GM19452 (cell line): Measurements from ENCODE around the gene LPP.

Source experiments
- ATAC-seq: cut with Tn5 transposase; IDR thresholded peaks from one replicate; pipeline ENCODE4 v1.9.1; 2021; ENCODE audit not compliant: unreplicated experiment

LPP gene

GRCh38 chr3:188923671-188924070 lies 769.7 kb downstream of the LPP start:
- no peak for ATAC-seq

- no peak for ATAC-seq
These were observed 771.4 kb downstream of the LPP start for GRCh38 chr3:188925376-188925775.

- ATAC-seq = no peak
These were observed 772.2 kb downstream of the LPP start for GRCh38 chr3:188926111-188926510.

GRCh38 chr3:188926741-188927511 lies 773.0 kb downstream of the LPP start:
- ATAC-seq = no peak

- no peak for ATAC-seq
These were observed 774.0 kb downstream of the LPP start for GRCh38 chr3:188927971-188928370.

GRCh38 chr3:188929137-188929536 lies 775.2 kb downstream of the LPP start:
- no peak for ATAC-seq

GRCh38 chr3:188931036-188931435 lies 777.1 kb downstream of the LPP start:
- no peak for ATAC-seq

- ATAC-seq = no peak
These were observed 777.6 kb downstream of the LPP start for GRCh38 chr3:188931531-188931930.

- no peak for ATAC-seq
These were observed 781.0 kb downstream of the LPP start for GRCh38 chr3:188934989-188935388.

GRCh38 chr3:188936597-188937107 lies 782.7 kb downstream of the LPP start:
- no peak for ATAC-seq

- ATAC-seq = no peak
These were observed 783.4 kb downstream of the LPP start for GRCh38 chr3:188937389-188937788.

GRCh38 chr3:188938999-188939398 lies 785.0 kb downstream of the LPP start:
- ATAC-seq = no peak

GRCh38 chr3:188939814-188940572 lies 786.0 kb downstream of the LPP start:
- ATAC-seq = no peak
